COLO829 (cell line): ENCODE data around the gene SPNS1.
A peak's percentile ranks its signal among the peaks of the same experiment; 100 is the strongest.
"Not testable (repeated sequence)": the region's sequence is repeated elsewhere in the genome, so short reads cannot be mapped to it uniquely, and the experiment has no call there.

Experiments
- DNase-seq: peaks from one replicate; pipeline ENCODE4 v3.0.0; 2012; ENCODE audit warnings: low spot score

The SPNS1 gene

GRCh38 chr16:28974437-28975157, at the start of gene SPNS1:
Gene SPNS1 (plus strand): TSS chr16:28974778. CDS start chr16:28975152, 374 bp downstream.
- DNase-seq, result peak; percentile 95

GRCh38 chr16:28925386-28926228, 49.0 kb upstream of the SPNS1 start:
- peak; percentile 37 for DNase-seq

- not testable (repeated sequence) for DNase-seq
Measured at GRCh38 chr16:28926284-28926683, 48.3 kb upstream of the SPNS1 start.

- no peak for DNase-seq
Measured at GRCh38 chr16:28927815-28928214, 46.8 kb upstream of the SPNS1 start.

- DNase-seq, result no peak
Measured at GRCh38 chr16:28930203-28930602, 44.4 kb upstream of the SPNS1 start.

GRCh38 chr16:28930652-28931051, 43.9 kb upstream of the SPNS1 start:
- DNase-seq, result no peak

- DNase-seq, result no peak
Measured at GRCh38 chr16:28931801-28932225, 42.8 kb upstream of the SPNS1 start, which contains the start of gene CD19. Gene CD19 (plus strand): TSS chr16:28931971. CDS start chr16:28932001, 30 bp downstream.

GRCh38 chr16:28932339-28933141, 42.0 kb upstream of the SPNS1 start:
- DNase-seq, result no peak

GRCh38 chr16:28933171-28933570, 41.4 kb upstream of the SPNS1 start:
- DNase-seq, result no peak

- DNase-seq, result no peak
Measured at GRCh38 chr16:28935346-28935745, 39.2 kb upstream of the SPNS1 start.

- DNase-seq, result peak; percentile 95
Measured at GRCh38 chr16:28935924-28936783, 38.4 kb upstream of the SPNS1 start.

GRCh38 chr16:28936784-28937155, 37.8 kb upstream of the SPNS1 start:
- no peak for DNase-seq

- no peak for DNase-seq
Measured at GRCh38 chr16:28937222-28937876, 37.2 kb upstream of the SPNS1 start.

GRCh38 chr16:28938721-28939120, 35.9 kb upstream of the SPNS1 start:
- no peak for DNase-seq

- DNase-seq, result not testable (repeated sequence)
Measured at GRCh38 chr16:28939825-28940224, 34.8 kb upstream of the SPNS1 start.

- DNase-seq, result no peak
Measured at GRCh38 chr16:28943281-28943680, 31.3 kb upstream of the SPNS1 start.

GRCh38 chr16:28946681-28947080, 27.9 kb upstream of the SPNS1 start:
- no peak for DNase-seq

GRCh38 chr16:28950648-28951409, 23.7 kb upstream of the SPNS1 start, which contains the start of gene NFATC2IP:
Gene NFATC2IP (plus strand): TSS chr16:28950937. CDS start chr16:28951012, 75 bp downstream.
- DNase-seq, result peak; percentile 100

- no peak for DNase-seq
Measured at GRCh38 chr16:28951410-28951943, 23.1 kb upstream of the SPNS1 start.

GRCh38 chr16:28958216-28958615, 16.4 kb upstream of the SPNS1 start:
- no peak for DNase-seq
